Activated CD4-positive, CD25-positive, alpha-beta regulatory T cell (primary cell): ENCODE data around the gene HDAC7.
A peak's percentile ranks its signal among the peaks of the same experiment; 100 is the strongest.
"Not testable (repeated sequence)": the region's sequence is repeated elsewhere in the genome, so short reads cannot be mapped to it uniquely, and the experiment has no call there.

Source experiments
- DNase-seq, 4 experiments: peaks; one replicate each; lab custom pipeline; 2025; lab: John Stamatoyannopoulos, UW

Gene HDAC7

GRCh38 chr12:47828976-47829482 lies 9.3 kb upstream of the HDAC7 start:
- DNase-seq: no peak

- DNase-seq: no peak
These were observed 8.6 kb upstream of the HDAC7 start for GRCh38 chr12:47828008-47828975.

GRCh38 chr12:47825173-47825639 lies 5.5 kb upstream of the HDAC7 start:
- DNase-seq: no peak

- no peak for DNase-seq
These were observed 4.9 kb upstream of the HDAC7 start for GRCh38 chr12:47824635-47825034.

- DNase-seq: no peak
These were observed 4.5 kb upstream of the HDAC7 start for GRCh38 chr12:47824198-47824597.

GRCh38 chr12:47823422-47824086 lies 3.9 kb upstream of the HDAC7 start:
- no peak for DNase-seq

GRCh38 chr12:47822863-47823262 lies 3.2 kb upstream of the HDAC7 start:
- DNase-seq: no peak

- no peak for DNase-seq
These were observed 2.7 kb upstream of the HDAC7 start for GRCh38 chr12:47822401-47822800.

GRCh38 chr12:47821346-47821706 lies 1.6 kb upstream of the HDAC7 start:
- no peak for DNase-seq

GRCh38 chr12:47820631-47821345 lies 1.1 kb upstream of the HDAC7 start:
- no peak for DNase-seq

GRCh38 chr12:47819138-47819895 lies 386 bp downstream of the HDAC7 start:
- DNase-seq: peak in 1 of 4 experiments; percentile 27

- DNase-seq: peak in 1 of 4 experiments; percentile 30
These were observed 1.1 kb downstream of the HDAC7 start for GRCh38 chr12:47818467-47819137.

- DNase-seq: no peak
These were observed 1.7 kb downstream of the HDAC7 start for GRCh38 chr12:47818007-47818376.

GRCh38 chr12:47817272-47818006 lies 2.3 kb downstream of the HDAC7 start:
- DNase-seq: no peak

GRCh38 chr12:47816403-47817271 lies 3.1 kb downstream of the HDAC7 start:
- no peak for DNase-seq

GRCh38 chr12:47815447-47815846 lies 4.3 kb downstream of the HDAC7 start:
- DNase-seq: not testable (repeated sequence)

GRCh38 chr12:47814539-47815170 lies 5.0 kb downstream of the HDAC7 start:
- no peak for DNase-seq

GRCh38 chr12:47813511-47814196 lies 6.0 kb downstream of the HDAC7 start:
- DNase-seq: no peak
